Fibroblast of lung (primary cell): ENCODE data around the gene ZNF764. TPM values are rescaled to one million over a fixed set of nuclear protein-coding genes. Genes with fewer than 3 reads are reported as not detected.
A peak's percentile ranks its signal among the peaks of the same experiment; 100 is the strongest.
"Not testable (repeated sequence)": the region's sequence is repeated elsewhere in the genome, so short reads cannot be mapped to it uniquely, and the experiment has no call there.

Source experiments
- DNase-seq, 2 donors: peaks; one replicate each; pipeline versions ENCODE4 v3.0.0 to v3.0.0-alpha.2; 2010; ENCODE audit warnings: low read depth in 2 of 2
- H2AFZ ChIP-seq: 2 replicates; pipeline ENCODE4 v1.5.1; 2012; ENCODE audit warnings: low read length, control low read depth, inconsistent platforms
- H3K27ac ChIP-seq: 2 replicates; pipeline ENCODE4 v1.5.1; 2011; ENCODE audit warnings: low read length, control low read depth; ENCODE audit not compliant: insufficient read depth
- H3K27me3 ChIP-seq: 2 replicates; pipeline ENCODE4 v1.5.1; 2011; ENCODE audit warnings: mild to moderate bottlenecking, low read length; ENCODE audit not compliant: control insufficient read depth, insufficient read depth
- H3K36me3 ChIP-seq: 2 replicates; pipeline ENCODE4 v1.5.1; 2011; ENCODE audit warnings: low read length; ENCODE audit not compliant: control insufficient read depth, insufficient read depth
- H3K4me1 ChIP-seq: 2 replicates; pipeline ENCODE4 v1.5.1; 2011; ENCODE audit warnings: low read length; ENCODE audit not compliant: control insufficient read depth, insufficient read depth; ENCODE audit errors: extremely low read depth
- H3K4me2 ChIP-seq: 2 replicates; pipeline ENCODE4 v1.5.1; 2011; ENCODE audit warnings: low read length, control low read depth; ENCODE audit not compliant: insufficient read depth; ENCODE audit errors: extremely low read depth
- H3K4me3 ChIP-seq, 4 experiments: fragments of 200-600 bp in 1 of 4; sonication (generic) in 1 of 4; replicated peaks in 1 of 4; 2 replicates each; pipeline ENCODE4 v1.5.1; 2011 to 2016; ENCODE audit warnings: low read length in 4 of 4, low read depth in 3 of 4, mild to moderate bottlenecking in 3 of 4, control low read depth in 2 of 4, inconsistent platforms in 1 of 4, mixed read lengths in 1 of 4; ENCODE audit not compliant: insufficient read depth in 1 of 4; ENCODE audit errors: control extremely low read depth in 1 of 4
- H3K79me2 ChIP-seq: 2 replicates; pipeline ENCODE4 v1.5.1; 2012; ENCODE audit warnings: mild to moderate bottlenecking, low read length, inconsistent platforms; ENCODE audit not compliant: control insufficient read depth, insufficient read depth
- H3K9ac ChIP-seq: 2 replicates; pipeline ENCODE4 v1.5.1; 2011; ENCODE audit warnings: mild to moderate bottlenecking, low read length, control low read depth; ENCODE audit not compliant: insufficient read depth
- H3K9me3 ChIP-seq: 2 replicates; pipeline ENCODE4 v1.5.1; 2012; ENCODE audit warnings: low read depth, low read length; ENCODE audit not compliant: control insufficient read depth, insufficient read depth
- H4K20me1 ChIP-seq: 2 replicates; pipeline ENCODE4 v1.5.1; 2011; ENCODE audit warnings: low read length; ENCODE audit not compliant: control insufficient read depth, insufficient read depth; ENCODE audit errors: extremely low read depth
- EZH2 ChIP-seq: IDR thresholded peaks from 2 replicates; pipeline ENCODE4 v1.5.1; 2012; ENCODE audit warnings: low read length, control low read depth, mild to moderate bottlenecking; ENCODE audit errors: missing control alignments
- polyA plus RNA-seq, 2 donors: library from polyadenylated mRNA; depleted of rRNA in 1 of 2; stranded (reverse) in 1 of 2; unstranded in 1 of 2; fragments of >200 nt; gene quantifications; 2 replicates each; pipeline ENCODE4 v1.2.1, GENCODE V29; 2011 to 2012; ENCODE audit warnings: missing spikeins in 1 of 2
- total RNA-seq: library from RNA; depleted of rRNA; stranded (reverse); fragments of >200 nt; gene quantifications from 2 replicates; pipeline ENCODE4 v1.2.1, GENCODE V29; 2014
- TF ChIP-seq, protein P1 (sequence below), 2 donors: IDR thresholded peaks in 1 of 2; conservative IDR thresholded peaks in 1 of 2; 1 replicate in 1 of 2; 2 replicates in 1 of 2; pipeline ENCODE4 v1.5.1; 2011 to 2012; ENCODE audit warnings: low read length in 2 of 2, control low read depth in 1 of 2, inconsistent platforms in 1 of 2, low read depth in 1 of 2, mild to moderate bottlenecking in 1 of 2

ZNF764 gene
- total and polyA plus RNA-seq, 2 donors (not counting 1 experiment from before 2014, with no cell fraction given): 2.4 to 3.1 TPM

DNA sequence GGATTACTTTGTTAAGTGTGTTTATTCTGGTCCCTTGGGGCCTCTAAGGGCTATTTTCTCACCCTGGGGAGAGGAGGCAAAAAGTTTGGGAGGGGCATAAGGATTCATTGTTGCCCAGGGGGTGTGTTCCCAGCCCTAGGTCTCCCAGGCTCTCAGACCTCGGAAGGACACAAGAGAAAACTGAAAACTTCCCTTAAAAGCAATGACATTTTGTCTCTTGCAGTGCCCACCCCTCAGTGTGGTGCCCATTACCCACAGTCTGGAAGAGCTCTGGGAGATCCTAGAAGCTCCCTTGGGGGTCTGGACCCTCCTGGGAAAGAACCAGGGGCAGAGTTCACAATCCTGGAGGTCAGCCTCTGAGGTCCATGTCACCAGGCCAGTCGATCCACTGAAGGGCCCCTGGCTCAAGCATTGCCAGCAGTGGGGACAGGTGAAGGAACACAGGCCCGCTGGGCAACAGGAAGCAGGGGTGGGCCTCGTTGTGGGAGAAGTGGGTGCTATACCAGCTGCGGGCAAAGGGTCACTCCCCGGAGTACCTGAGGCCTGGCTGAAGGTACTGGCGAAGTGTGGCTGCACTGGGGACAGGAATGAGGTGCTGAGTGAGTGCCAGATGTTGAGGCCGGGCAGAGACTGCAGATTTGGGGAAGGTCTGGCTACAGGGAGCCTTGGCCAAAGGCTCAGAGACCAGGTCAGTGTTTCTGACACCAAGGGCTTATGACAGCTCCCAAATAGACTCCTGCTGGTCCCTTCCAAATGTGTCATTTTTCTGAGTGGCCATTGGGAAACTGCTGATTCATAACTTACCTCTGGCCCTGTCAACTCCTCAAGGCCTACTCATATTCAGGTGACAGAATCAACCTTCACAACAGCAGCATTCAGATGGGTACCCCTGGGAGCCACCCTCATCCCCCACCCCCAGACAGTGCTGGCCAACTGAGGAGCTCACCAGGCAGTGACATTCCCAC, 18.9 kb downstream of the ZNF764 start:
- DNase-seq: no peak
- Histone ChIP-seq H4K20me1 (no peaks in the 10 kb centered on the region), H3K9ac (no peak overlapping the region), H3K36me3 (no peaks in the 10 kb centered on the region), H3K27me3 (no peaks in the 10 kb centered on the region), H3K9me3 (no peaks in the 10 kb centered on the region), H3K4me3 (no peak overlapping the region), H3K27ac (no peak overlapping the region), H3K79me2 (no peaks in the 10 kb centered on the region), H3K4me1 (peaks cover 8% of the 10 kb centered on the region), H3K4me2 (no peak overlapping the region), H2AFZ (no peak overlapping the region)
- no peak for TF ChIP-seq EZH2
- TF ChIP-seq, protein P1, sequence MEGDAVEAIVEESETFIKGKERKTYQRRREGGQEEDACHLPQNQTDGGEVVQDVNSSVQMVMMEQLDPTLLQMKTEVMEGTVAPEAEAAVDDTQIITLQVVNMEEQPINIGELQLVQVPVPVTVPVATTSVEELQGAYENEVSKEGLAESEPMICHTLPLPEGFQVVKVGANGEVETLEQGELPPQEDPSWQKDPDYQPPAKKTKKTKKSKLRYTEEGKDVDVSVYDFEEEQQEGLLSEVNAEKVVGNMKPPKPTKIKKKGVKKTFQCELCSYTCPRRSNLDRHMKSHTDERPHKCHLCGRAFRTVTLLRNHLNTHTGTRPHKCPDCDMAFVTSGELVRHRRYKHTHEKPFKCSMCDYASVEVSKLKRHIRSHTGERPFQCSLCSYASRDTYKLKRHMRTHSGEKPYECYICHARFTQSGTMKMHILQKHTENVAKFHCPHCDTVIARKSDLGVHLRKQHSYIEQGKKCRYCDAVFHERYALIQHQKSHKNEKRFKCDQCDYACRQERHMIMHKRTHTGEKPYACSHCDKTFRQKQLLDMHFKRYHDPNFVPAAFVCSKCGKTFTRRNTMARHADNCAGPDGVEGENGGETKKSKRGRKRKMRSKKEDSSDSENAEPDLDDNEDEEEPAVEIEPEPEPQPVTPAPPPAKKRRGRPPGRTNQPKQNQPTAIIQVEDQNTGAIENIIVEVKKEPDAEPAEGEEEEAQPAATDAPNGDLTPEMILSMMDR (conservative IDR thresholded peaks at IDR 0.05 in 1 of 2, IDR thresholded peaks at IDR 0.05 in 1 of 2; ENCODE audit: low read depth in 1 of 2, low read length in 2 of 2): no peak

DNA sequence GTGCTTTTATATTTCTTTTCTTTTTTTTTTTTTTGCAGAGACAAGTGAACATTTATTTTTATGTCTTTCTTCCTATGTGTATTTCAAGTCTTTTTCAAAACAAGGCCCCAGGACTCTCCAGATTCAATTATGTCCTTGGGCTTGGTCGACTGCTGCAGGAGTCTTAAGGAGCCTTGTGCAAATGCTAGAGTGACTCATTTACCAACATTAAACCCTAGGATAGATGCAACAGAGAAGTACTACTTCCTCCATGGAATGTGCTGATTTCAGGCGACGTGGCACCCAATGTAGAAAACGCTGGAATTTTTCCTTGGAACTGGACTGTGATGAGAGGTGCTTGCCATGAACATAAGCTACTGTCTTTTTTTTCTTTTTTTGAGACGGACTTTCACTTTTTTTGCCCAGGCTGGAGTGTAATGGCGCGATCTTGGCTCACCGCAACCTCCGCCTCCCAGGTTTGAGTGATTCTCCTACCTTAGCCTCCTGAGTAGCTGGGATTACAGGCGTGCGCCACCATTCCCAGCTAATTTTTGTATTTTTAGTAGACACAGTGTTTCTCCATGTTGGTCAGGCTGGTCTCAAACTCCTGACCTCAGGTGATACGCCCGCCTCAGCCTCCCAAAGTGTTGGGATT, 21.7 kb downstream of the ZNF764 start:
- H3K27me3 ChIP-seq, H4K20me1 ChIP-seq, H3K9me3 ChIP-seq, H3K79me2 ChIP-seq, H3K4me1 ChIP-seq, H3K9ac ChIP-seq, DNase-seq, H3K36me3 ChIP-seq, H3K27ac ChIP-seq, H2AFZ ChIP-seq, H3K4me2 ChIP-seq: not testable (repeated sequence)
- H3K4me3 ChIP-seq: peak overlapping the region in 1 of 4 experiments; percentile 95

DNA sequence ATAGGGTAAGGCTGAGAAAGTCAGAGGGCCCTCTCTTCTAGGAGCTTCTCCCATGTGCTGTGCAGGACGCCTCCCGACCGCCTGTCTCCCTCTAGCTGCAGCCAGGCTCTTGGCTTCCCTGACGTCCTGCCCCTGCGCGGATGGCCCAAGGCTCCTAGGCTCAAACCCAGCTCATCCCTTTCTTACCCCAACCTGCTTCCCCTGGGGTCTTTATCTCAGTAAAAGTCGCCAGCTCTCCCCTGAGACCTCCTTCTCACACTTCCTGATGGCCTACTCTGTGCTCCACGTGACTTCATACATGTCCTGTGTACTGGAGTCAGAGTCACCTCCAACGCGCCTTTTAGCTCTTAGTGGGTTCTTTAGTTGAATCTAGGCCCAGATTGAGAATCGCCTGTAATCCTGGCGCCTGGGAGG, 22.4 kb downstream of the ZNF764 start:
- H3K27ac ChIP-seq: no peak overlapping the region

More for the DNA sequence above, 22.4 kb downstream of the ZNF764 start:
- Histone ChIP-seq H3K4me3 (peak overlapping the region; percentile 67 to 95 (median 70)), H3K79me2 (no peaks in the 10 kb centered on the region), H3K36me3 (peaks cover 1% of the 10 kb centered on the region), H3K4me1 (peaks cover 6% of the 10 kb centered on the region), H3K4me2 (peak overlapping the region; percentile 97), H3K9me3 (no peaks in the 10 kb centered on the region), H2AFZ (peak overlapping the region; percentile 86), H3K27me3 (no peaks in the 10 kb centered on the region), H4K20me1 (no peaks in the 10 kb centered on the region), H3K9ac (peak overlapping the region; percentile 23)
- TF ChIP-seq EZH2: no peak
- TF ChIP-seq, protein P1 (conservative IDR thresholded peaks at IDR 0.05 in 1 of 2, IDR thresholded peaks at IDR 0.05 in 1 of 2; ENCODE audit: low read depth in 1 of 2, low read length in 2 of 2): peak; percentile 58 to 82
- DNase-seq: peak; percentile 64 to 80
